GM21723 (cell line): ENCODE data around the gene PTPRA.
"Not testable (repeated sequence)": the region's sequence is repeated elsewhere in the genome, so short reads cannot be mapped to it uniquely, and the experiment has no call there.

Experiments
- ATAC-seq: cut with Tn5 transposase; IDR thresholded peaks from one replicate; pipeline ENCODE4 v1.9.1; 2021; ENCODE audit warnings: mild to moderate bottlenecking, moderate library complexity; ENCODE audit not compliant: unreplicated experiment

The PTPRA gene

GRCh38 chr20:2883726-2884637 is 10.7 kb downstream of the PTPRA start:
- peak; percentile 8 for ATAC-seq

DNA sequence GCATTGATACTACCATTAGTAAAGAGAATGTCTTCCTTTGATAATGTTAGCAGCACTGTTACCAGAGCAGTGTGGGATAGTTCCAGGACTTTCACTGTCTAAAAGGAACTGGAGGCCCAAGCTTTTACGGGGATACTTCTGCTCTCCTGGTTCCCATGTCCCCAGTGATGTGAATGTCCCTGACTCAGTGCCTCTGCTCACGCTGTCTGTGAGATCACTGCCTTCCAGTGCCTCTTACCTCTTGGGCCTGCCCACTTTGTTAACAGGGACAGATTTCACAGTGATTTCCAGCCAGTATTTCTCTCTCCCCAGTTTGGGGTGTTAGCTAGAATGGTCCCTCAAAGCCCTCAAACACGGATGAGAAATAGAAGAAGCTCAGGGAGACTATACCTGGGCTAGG is 14.4 kb downstream of the PTPRA start:
- no peak for ATAC-seq

GRCh38 chr20:2888224-2888955 is 15.1 kb downstream of the PTPRA start:
- ATAC-seq, result no peak

DNA sequence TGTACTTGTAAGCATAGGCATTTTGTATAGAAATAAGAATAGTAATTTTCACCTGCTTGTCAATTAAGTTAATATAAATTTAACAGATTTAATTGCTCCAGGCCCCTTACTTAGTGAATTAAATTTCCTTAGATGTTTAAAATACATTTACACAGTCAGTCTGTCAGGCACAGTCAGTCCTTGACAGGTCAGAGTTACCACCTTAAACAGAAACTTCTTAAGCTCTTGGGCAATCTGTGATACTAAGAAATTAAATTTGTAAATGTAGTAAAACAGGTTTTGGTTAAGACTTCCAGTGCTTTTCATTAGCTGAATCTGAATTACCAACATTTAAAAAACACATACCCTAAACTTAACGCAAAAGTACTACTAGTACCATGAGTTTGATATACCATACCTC is 15.9 kb downstream of the PTPRA start:
- ATAC-seq, result no peak

- no peak for ATAC-seq
Measured at GRCh38 chr20:2889797-2890196, 16.5 kb downstream of the PTPRA start.

DNA sequence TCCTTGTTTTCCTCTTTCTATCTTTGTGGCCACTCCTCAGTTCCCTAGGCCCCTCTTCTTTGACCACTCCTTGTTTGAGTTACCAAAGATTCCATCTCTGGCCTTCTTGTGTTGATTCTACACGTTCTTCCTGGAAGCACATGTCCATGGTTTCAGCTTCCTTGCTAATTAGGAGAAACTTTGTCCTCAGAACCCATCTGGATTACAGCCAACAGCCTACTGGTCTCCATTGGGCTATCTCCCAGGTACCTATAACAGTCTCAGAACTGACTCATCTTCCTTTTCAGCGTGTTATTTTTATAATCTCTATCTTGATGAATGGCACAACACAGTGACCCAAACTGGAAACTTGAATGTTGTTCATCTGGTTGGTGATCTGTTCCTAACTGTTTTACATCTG is 17.5 kb downstream of the PTPRA start:
- no peak for ATAC-seq

GRCh38 chr20:2891343-2891742 is 18.1 kb downstream of the PTPRA start:
- ATAC-seq, result no peak

DNA sequence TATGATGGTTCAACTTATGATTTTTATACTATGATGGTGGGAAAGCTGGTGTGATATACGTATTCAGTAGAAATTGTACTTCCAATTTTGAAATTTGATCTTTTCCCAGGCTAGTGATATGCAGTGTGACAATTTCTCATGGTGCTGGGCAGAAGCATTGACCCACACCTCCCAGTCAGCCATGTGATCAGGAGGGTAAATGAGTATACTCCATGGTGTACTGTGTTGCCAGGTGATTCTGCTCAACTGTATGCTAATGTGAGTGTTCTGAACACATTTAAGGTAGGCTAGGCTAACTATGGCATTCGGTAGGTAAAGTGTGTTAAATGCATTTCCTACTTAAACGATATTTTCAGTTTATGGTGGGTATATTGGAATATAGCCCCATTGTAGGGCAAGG is 19.1 kb downstream of the PTPRA start:
- no peak for ATAC-seq

- ATAC-seq, result no peak
Measured at GRCh38 chr20:2894221-2894620, 20.9 kb downstream of the PTPRA start.

DNA sequence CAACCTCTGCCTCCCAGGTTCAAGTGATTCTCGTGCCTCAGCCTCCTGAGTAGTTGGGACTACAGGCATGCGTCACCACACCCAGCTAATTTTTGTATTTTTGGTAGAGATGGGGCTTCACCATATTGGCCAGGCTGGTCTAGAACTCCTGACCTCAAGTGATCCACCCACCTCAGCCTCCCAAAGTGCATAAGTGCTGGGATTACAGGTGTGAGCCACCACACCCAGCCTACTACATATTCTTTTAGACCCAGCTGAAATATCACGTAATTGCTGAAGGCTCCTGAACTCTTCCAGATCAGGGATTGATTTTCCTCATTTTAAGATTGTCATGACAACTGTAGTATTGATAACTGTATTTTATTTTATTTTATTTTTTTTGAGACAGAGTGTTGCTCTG is 21.9 kb downstream of the PTPRA start:
- ATAC-seq, result not testable (repeated sequence)

- ATAC-seq, result no peak
Measured at GRCh38 chr20:2899243-2899642, 26.0 kb downstream of the PTPRA start.

DNA sequence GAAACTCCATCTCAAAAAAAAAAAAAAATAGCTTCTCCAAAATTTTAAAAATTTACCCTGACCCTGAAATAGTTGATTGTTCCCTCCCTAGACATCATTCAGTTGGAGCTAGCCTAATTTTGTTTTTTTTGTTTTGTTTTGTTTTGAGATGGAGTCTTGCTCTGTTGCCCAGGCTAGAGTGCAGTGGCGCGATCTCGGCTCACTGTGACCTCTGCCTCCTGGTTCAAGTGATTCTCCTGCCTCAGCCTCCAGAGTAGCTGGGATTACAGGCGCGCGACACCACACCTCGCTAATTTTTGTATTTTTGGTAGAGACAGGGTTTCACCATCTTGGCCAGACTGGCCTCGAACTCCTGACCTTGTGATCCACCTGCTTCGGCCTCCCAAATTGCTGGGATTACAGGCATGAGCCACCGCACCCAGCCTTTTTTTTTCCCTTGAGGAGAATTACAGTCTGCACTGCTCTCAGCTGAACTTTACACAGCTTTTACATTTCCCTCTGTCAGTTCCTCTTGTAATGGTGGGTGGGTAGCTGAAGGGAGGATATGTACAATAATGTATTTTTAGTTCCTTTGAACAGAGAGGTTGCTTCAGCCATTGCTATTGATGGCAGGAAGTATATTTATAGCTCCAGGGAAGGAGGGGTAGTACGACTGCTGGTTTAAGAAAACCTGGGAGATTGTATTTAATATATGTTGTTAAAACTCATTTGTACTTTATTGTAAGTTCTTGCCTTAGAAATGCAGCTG is 27.7 kb downstream of the PTPRA start:
- ATAC-seq, result no peak

GRCh38 chr20:2902291-2902690 is 29.0 kb downstream of the PTPRA start:
- no peak for ATAC-seq

GRCh38 chr20:2902818-2903217 is 29.5 kb downstream of the PTPRA start:
- no peak for ATAC-seq

DNA sequence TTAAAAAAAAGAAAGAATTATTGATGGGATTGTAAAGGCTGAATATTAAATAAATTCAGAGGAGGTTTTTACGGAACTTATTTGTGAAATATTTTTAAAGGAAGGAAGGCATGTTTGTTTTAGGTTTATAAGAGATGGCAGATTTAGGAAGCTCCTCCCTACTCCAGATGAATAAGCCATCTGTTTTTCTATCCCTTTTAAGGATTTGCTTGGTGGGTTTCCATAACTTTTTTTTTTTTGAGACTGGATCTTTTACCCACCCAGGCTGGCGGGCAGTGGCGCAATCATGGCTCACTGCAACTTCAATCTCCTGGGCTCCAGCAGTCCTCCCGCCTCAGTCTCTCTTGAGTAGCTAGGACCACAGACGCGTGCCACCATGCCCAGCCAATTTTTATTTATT is 30.4 kb downstream of the PTPRA start:
- ATAC-seq, result no peak

GRCh38 chr20:2907519-2907918 is 34.2 kb downstream of the PTPRA start:
- no peak for ATAC-seq

- ATAC-seq, result no peak
Measured at GRCh38 chr20:2909953-2910352, 36.7 kb downstream of the PTPRA start.

- no peak for ATAC-seq
Measured at GRCh38 chr20:2911200-2911599, 37.9 kb downstream of the PTPRA start.

- no peak for ATAC-seq
Measured at GRCh38 chr20:2914160-2914559, 40.9 kb downstream of the PTPRA start.

- no peak for ATAC-seq
Measured at GRCh38 chr20:2917266-2917665, 44.0 kb downstream of the PTPRA start.
